WTC11 (cell line): Measurements from ENCODE around the gene COBL. TPM values are rescaled to one million over a fixed set of nuclear protein-coding genes. Genes with fewer than 3 reads are reported as not detected.

Source experiments
- ATAC-seq: fragments of 200-7000 bp; cut with Tn5 transposase; 2 replicates; pipeline ENCODE4 v1.10.0; 2021; ENCODE audit warnings: mild to moderate bottlenecking, moderate library complexity
- CTCF ChIA-PET: fragments of 300-600 bp; sonication (Branson Sonifier 250); formaldehyde crosslinking; loops from one replicate; lab custom pipeline; 2021; ENCODE audit warnings: antibody characterized with exemption; lab: Charles Lee
- POLR2A ChIA-PET: fragments of 350-600 bp; sonication (Branson Sonifier 250); formaldehyde crosslinking; loops from one replicate; lab custom pipeline; 2021; ENCODE audit warnings: antibody characterized with exemption; lab: Charles Lee
- DNase-seq: peaks from one replicate; pipeline ENCODE4 v3.0.0; 2021; ENCODE audit warnings: low spot score
- H3K27ac Mint-ChIP-seq: 2 replicates; pipeline ENCODE4 v1.8.0; 2021; ENCODE audit warnings: mixed read lengths
- H3K27me3 Mint-ChIP-seq: 2 replicates; pipeline ENCODE4 v1.8.0; 2021; ENCODE audit warnings: low read depth, mild to moderate bottlenecking, moderate library complexity, mixed read lengths
- H3K36me3 Mint-ChIP-seq: 2 replicates; pipeline ENCODE4 v1.8.0; 2021; ENCODE audit warnings: mixed read lengths
- H3K4me1 Mint-ChIP-seq: 2 replicates; pipeline ENCODE4 v1.8.0; 2022; ENCODE audit warnings: mixed read lengths
- H3K4me3 Mint-ChIP-seq: 2 replicates; pipeline ENCODE4 v1.8.0; 2021; ENCODE audit warnings: mild to moderate bottlenecking, moderate library complexity, mixed read lengths
- H3K9me3 Mint-ChIP-seq: 2 replicates; pipeline ENCODE4 v1.8.0; 2021; ENCODE audit warnings: mixed read lengths
- ATF1 ChIP-seq: sonication (generic); formaldehyde crosslinking; IDR thresholded peaks from 2 replicates; pipeline ENCODE4 v1.8.1; 2023; ENCODE audit warnings: mild to moderate bottlenecking, moderate library complexity, missing genetic modification reagents
- CREB1 ChIP-seq: sonication (generic); formaldehyde crosslinking; IDR thresholded peaks from 2 replicates; pipeline ENCODE4 v1.8.0; 2023; ENCODE audit warnings: mild to moderate bottlenecking, missing genetic modification reagents
- GTF2I ChIP-seq: fragments of 250-450 bp; sonication (Bioruptor Pico); conservative IDR thresholded peaks from 2 replicates; pipeline ENCODE4 v1.4.0; 2021; ENCODE audit warnings: mild to moderate bottlenecking
- JUN ChIP-seq: sonication (generic); formaldehyde crosslinking; IDR thresholded peaks from 2 replicates; pipeline ENCODE4 v1.8.0; 2023; ENCODE audit warnings: mild to moderate bottlenecking, missing genetic modification reagents
- KAT7 ChIP-seq: sonication (generic); formaldehyde crosslinking; IDR thresholded peaks from 2 replicates; pipeline ENCODE4 v1.8.1; 2023; ENCODE audit warnings: missing genetic modification reagents, mild to moderate bottlenecking, borderline replicate concordance
- NFYB ChIP-seq: sonication (generic); formaldehyde crosslinking; conservative IDR thresholded peaks from 2 replicates; pipeline ENCODE4 v1.8.0; 2022; ENCODE audit warnings: low read depth, missing genetic modification reagents
- SP1 ChIP-seq: sonication (generic); formaldehyde crosslinking; conservative IDR thresholded peaks from 2 replicates; pipeline ENCODE4 v1.8.1; 2022; ENCODE audit warnings: missing genetic modification reagents
- ZNF121 ChIP-seq: sonication (generic); formaldehyde crosslinking; IDR thresholded peaks from 2 replicates; pipeline ENCODE4 v1.8.0; 2023; ENCODE audit warnings: missing genetic modification reagents
- ZNF232 ChIP-seq: sonication (generic); formaldehyde crosslinking; IDR thresholded peaks from 2 replicates; pipeline ENCODE4 v1.8.0; 2022; ENCODE audit warnings: mild to moderate bottlenecking, missing genetic modification reagents
- ZNF317 ChIP-seq: sonication (generic); formaldehyde crosslinking; IDR thresholded peaks from 2 replicates; pipeline ENCODE4 v1.8.1; 2023; ENCODE audit warnings: low read depth, mild to moderate bottlenecking, moderate library complexity, missing genetic modification reagents, borderline replicate concordance
- ZNF396 ChIP-seq: fragments of 250-450 bp; sonication (Bioruptor Pico); IDR thresholded peaks from 2 replicates; pipeline ENCODE4 v1.8.0; 2021; ENCODE audit warnings: mild to moderate bottlenecking, moderate library complexity, borderline replicate concordance
- ZNF416 ChIP-seq: fragments of 250-450 bp; sonication (Bioruptor Pico); IDR thresholded peaks from 2 replicates; pipeline ENCODE4 v1.9.0; 2021; ENCODE audit warnings: mild to moderate bottlenecking, inconsistent platforms
- total RNA-seq: library from RNA; stranded (reverse); gene quantifications from 3 replicates; pipeline ENCODE4 v1.2.3, GENCODE V29; 2021
- TF ChIP-seq, protein P1 (sequence below): sonication (generic); formaldehyde crosslinking; IDR thresholded peaks from 2 replicates; pipeline ENCODE4 v1.8.0; 2022; ENCODE audit warnings: mild to moderate bottlenecking, missing genetic modification reagents
- TF ChIP-seq, protein P2 (sequence below): sonication (generic); formaldehyde crosslinking; IDR thresholded peaks from 2 replicates; pipeline ENCODE4 v1.8.1; 2022; ENCODE audit warnings: low read depth, mild to moderate bottlenecking, moderate library complexity, missing genetic modification reagents, borderline replicate concordance
- TF ChIP-seq, protein P3 (sequence below): fragments of 250-450 bp; sonication (Bioruptor Pico); IDR thresholded peaks from 2 replicates; pipeline ENCODE4 v2.1.2; 2022; ENCODE audit warnings: mild to moderate bottlenecking, moderate library complexity
- TF ChIP-seq, protein P4 (sequence below): fragments of 250-450 bp; sonication (Bioruptor Pico); IDR thresholded peaks from 2 replicates; pipeline ENCODE4 v1.9.0; 2021; ENCODE audit warnings: mild to moderate bottlenecking
- TF ChIP-seq, protein P5 (sequence below): sonication (generic); formaldehyde crosslinking; IDR thresholded peaks from 2 replicates; pipeline ENCODE4 v1.8.0; 2022; ENCODE audit warnings: mild to moderate bottlenecking, missing genetic modification reagents

The COBL gene
- total RNA-seq, 1 experiment from 2014 or later, result 36.5 TPM

DNA sequence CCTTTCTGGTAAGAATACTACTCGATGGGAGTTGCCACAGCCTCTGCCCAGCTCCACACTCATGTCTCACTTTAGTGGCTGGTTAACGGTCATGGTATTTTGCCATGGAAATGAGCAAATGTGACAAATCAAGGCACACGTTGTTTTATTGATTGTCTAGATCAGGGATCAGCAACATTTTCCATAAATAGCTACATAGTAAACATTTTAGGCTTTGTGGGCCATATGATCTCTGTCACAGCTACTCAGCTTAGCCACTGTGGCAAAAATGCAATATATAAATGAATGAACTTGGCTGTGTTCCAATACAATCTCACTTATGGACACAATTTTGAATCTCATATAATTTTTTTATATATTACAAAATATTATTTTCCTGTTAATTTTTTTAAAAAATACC, 76.9 kb downstream of the COBL start:
- Mint-ChIP-seq H3K9me3 (peaks cover 4% of the 10 kb centered on the region; the same call in 1 of the 2 replicates), H3K4me3 (no peak overlapping the region), H3K4me1 (peaks cover 55% of the 10 kb centered on the region), H3K27ac (no peak overlapping the region), H3K27me3 (no peaks in the 10 kb centered on the region), H3K36me3 (no peaks in the 10 kb centered on the region)
- CTCF ChIA-PET, result interaction anchor here (1.5 to 1.6 kb wide), 2 partner anchors 10 to 14 kb away, joined by 5 read pairs; no protein-coding TSS in a partner anchor
- DNase-seq, result no peak
- TF ChIP-seq KAT7 (CRISPR knock-in tag), result no peak
- no peak for TF ChIP-seq ZNF121 (CRISPR knock-in tag)
- no peak for TF ChIP-seq JUN (CRISPR knock-in tag)
- ATAC-seq, result no peak
- POLR2A ChIA-PET, result no interaction called here

DNA sequence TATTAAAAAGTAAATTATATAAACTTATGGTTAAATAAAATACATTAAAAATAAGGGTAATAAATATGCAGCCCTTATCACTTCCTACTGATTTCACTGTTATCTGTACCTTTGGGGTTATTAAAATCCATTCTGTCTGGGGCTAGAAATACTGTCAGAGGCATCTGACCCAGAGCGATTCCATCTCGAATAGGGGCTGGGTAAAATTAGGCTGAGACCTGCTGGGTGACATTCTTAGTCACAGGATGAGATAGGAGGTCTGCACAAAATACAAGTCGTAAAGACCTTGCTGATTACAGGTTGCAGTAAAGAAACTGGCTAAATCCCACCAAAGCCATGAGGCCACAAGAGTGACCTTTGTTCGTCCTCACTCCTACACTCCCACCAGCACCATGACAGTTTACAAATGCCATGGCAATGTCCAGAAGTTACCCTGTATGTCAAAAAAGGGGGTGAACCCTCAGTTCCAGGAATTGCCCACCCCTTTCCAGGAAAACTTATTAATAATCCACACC, 77.6 kb downstream of the COBL start:
- H3K4me1 Mint-ChIP-seq, result peaks cover 62% of the 10 kb centered on the region
- no peak overlapping the region for H3K27ac Mint-ChIP-seq
- ChIA-PET CTCF (interaction anchor here (0.6 to 1.6 kb wide), 3 partner anchors 14 to 87 kb away, joined by 3 to 5 read pairs (median 3); no protein-coding TSS in a partner anchor), POLR2A (no interaction called here)
- peaks cover 4% of the 10 kb centered on the region; the same call in 1 of the 2 replicates for H3K9me3 Mint-ChIP-seq
- H3K4me3 Mint-ChIP-seq, result no peak overlapping the region
- no peaks in the 10 kb centered on the region for H3K27me3 Mint-ChIP-seq
- TF ChIP-seq, protein P1, sequence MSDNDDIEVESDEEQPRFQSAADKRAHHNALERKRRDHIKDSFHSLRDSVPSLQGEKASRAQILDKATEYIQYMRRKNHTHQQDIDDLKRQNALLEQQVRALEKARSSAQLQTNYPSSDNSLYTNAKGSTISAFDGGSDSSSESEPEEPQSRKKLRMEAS (CRISPR knock-in tag), result no peak
- TF ChIP-seq, protein P2, sequence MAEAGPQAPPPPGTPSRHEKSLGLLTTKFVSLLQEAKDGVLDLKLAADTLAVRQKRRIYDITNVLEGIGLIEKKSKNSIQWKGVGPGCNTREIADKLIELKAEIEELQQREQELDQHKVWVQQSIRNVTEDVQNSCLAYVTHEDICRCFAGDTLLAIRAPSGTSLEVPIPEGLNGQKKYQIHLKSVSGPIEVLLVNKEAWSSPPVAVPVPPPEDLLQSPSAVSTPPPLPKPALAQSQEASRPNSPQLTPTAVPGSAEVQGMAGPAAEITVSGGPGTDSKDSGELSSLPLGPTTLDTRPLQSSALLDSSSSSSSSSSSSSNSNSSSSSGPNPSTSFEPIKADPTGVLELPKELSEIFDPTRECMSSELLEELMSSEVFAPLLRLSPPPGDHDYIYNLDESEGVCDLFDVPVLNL (CRISPR knock-in tag), result no peak
- TF ChIP-seq GTF2I (CRISPR knock-in tag), result no peak
- TF ChIP-seq ATF1 (CRISPR knock-in tag), result no peak
- TF ChIP-seq, protein P3, sequence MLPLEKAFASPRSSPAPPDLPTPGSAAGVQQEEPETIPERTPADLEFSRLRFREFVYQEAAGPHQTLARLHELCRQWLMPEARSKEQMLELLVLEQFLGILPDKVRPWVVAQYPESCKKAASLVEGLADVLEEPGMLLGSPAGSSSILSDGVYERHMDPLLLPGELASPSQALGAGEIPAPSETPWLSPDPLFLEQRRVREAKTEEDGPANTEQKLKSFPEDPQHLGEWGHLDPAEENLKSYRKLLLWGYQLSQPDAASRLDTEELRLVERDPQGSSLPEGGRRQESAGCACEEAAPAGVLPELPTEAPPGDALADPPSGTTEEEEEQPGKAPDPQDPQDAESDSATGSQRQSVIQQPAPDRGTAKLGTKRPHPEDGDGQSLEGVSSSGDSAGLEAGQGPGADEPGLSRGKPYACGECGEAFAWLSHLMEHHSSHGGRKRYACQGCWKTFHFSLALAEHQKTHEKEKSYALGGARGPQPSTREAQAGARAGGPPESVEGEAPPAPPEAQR (CRISPR knock-in tag), result no peak
- TF ChIP-seq ZNF317 (CRISPR knock-in tag), result no peak
- TF ChIP-seq, protein P4, sequence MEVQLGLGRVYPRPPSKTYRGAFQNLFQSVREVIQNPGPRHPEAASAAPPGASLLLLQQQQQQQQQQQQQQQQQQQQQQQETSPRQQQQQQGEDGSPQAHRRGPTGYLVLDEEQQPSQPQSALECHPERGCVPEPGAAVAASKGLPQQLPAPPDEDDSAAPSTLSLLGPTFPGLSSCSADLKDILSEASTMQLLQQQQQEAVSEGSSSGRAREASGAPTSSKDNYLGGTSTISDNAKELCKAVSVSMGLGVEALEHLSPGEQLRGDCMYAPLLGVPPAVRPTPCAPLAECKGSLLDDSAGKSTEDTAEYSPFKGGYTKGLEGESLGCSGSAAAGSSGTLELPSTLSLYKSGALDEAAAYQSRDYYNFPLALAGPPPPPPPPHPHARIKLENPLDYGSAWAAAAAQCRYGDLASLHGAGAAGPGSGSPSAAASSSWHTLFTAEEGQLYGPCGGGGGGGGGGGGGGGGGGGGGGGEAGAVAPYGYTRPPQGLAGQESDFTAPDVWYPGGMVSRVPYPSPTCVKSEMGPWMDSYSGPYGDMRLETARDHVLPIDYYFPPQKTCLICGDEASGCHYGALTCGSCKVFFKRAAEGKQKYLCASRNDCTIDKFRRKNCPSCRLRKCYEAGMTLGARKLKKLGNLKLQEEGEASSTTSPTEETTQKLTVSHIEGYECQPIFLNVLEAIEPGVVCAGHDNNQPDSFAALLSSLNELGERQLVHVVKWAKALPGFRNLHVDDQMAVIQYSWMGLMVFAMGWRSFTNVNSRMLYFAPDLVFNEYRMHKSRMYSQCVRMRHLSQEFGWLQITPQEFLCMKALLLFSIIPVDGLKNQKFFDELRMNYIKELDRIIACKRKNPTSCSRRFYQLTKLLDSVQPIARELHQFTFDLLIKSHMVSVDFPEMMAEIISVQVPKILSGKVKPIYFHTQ, result no peak
- no peak for TF ChIP-seq ZNF416 (CRISPR knock-in tag)
- TF ChIP-seq, protein P5, sequence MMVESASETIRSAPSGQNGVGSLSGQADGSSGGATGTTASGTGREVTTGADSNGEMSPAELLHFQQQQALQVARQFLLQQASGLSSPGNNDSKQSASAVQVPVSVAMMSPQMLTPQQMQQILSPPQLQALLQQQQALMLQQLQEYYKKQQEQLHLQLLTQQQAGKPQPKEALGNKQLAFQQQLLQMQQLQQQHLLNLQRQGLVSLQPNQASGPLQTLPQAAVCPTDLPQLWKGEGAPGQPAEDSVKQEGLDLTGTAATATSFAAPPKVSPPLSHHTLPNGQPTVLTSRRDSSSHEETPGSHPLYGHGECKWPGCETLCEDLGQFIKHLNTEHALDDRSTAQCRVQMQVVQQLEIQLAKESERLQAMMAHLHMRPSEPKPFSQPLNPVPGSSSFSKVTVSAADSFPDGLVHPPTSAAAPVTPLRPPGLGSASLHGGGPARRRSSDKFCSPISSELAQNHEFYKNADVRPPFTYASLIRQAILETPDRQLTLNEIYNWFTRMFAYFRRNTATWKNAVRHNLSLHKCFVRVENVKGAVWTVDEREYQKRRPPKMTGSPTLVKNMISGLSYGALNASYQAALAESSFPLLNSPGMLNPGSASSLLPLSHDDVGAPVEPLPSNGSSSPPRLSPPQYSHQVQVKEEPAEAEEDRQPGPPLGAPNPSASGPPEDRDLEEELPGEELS (CRISPR knock-in tag), result no peak
- TF ChIP-seq SP1 (CRISPR knock-in tag), result no peak
- no peak for TF ChIP-seq CREB1 (CRISPR knock-in tag)
- no peak for TF ChIP-seq ZNF396 (CRISPR knock-in tag)
- no peak for TF ChIP-seq ZNF232 (CRISPR knock-in tag)
- TF ChIP-seq NFYB (CRISPR knock-in tag), result no peak
- no peaks in the 10 kb centered on the region for H3K36me3 Mint-ChIP-seq
- ATAC-seq (no peak), DNase-seq (no peak)
